ENCODE measurements around the gene CYTH2.

The CYTH2 gene

DNA sequence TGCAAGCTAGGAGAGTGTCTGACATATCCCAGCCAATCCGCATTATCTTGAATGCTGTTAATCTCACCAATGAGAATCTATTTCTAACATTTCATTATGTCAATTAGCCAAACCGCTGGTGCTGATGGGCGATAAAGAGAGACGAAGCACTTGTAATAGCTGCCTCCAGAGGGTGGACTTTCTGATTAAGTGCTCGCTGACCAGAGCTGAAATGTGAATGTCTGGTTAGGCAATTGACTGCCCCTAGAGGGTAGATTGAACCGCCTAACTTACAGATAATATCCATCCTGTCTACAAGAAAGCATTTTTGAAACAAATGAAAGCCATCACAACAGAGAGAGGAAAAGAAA, 23.9 kb upstream of the CYTH2 start:
- peak overlapping the region; percentile 96 for H3K4me3 ChIP-seq (ENCODE audit: low read length)
- peak; percentile 77 for DNase-seq (ENCODE audit: low read depth)
- peak; percentile 73 for TF ChIP-seq CTCF (conservative IDR thresholded peaks at IDR 0.05; ENCODE audit: low read depth, low read length)

DNA sequence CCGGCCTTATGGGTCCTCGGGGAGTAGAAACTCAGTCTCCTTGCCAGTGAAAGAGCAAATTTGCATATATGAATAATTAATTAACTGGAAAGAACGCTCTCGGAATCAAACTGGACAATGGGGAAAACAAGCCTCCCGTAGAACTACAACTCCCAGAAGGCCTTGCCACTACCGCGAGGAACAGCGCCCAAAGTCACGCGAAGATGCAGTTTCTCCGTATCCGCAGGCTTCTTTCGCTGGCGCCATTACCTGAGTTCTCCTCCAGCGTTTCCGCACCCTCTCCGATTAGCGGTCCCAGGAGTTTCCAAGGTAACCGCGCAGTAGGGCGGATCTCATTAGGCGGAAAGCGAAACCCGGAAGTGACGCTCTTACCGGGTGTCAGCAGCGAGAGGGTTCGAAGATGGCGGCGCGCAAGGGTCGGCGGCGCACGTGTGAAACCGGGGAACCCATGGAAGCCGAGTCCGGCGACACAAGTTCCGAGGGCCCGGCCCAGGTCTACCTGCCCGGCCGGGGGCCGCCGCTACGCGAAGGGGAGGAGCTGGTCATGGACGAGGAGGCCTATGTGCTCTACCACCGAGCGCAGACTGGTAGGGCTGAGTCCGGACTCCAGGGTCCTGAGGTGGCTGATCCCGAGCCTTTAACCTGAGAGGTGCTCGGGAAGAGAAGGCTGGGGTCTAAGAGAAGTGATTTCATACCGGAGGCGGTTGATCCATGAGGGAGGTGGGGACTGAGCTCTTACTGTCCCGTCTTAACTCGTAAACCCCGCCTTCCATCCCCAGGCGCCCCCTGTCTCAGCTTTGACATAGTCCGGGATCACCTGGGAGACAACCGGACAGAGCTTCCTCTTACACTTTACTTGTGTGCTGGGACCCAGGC, 23.3 kb upstream of the CYTH2 start, which contains the start of gene GRWD1:
Gene GRWD1, plus strand, starts transcription at position 378 of the 876 bp plus-strand sequence. Its CDS starts 23 bp downstream, at position 401.
- peak; percentile 25 for TF ChIP-seq CTCF (conservative IDR thresholded peaks at IDR 0.05; ENCODE audit: low read depth, low read length)
- peak; percentile 89 for DNase-seq (ENCODE audit: low read depth)
- peak within 1 kb of the TSS; percentile 96 for H3K4me3 ChIP-seq (ENCODE audit: low read length)

DNA sequence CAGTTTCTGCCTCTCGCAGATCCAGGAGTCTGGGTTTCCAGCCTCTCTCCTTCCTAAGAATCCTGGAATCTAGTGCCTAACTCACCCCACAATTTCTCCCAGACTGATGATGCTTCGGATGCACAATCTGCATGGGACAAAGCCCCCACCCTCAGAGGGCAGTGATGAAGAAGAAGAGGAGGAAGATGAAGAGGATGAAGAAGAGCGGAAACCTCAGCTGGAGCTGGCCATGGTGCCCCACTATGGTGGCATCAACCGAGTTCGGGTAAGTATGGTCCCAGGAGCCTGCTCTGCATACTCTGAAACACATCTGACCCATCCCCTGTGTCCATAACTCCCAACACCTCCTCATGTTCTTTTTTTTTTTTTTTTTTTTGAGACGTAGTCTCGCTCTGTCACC, 22.6 kb upstream of the CYTH2 start:
- TF ChIP-seq CTCF (conservative IDR thresholded peaks at IDR 0.05; ENCODE audit: low read depth, low read length): no peak

DNA sequence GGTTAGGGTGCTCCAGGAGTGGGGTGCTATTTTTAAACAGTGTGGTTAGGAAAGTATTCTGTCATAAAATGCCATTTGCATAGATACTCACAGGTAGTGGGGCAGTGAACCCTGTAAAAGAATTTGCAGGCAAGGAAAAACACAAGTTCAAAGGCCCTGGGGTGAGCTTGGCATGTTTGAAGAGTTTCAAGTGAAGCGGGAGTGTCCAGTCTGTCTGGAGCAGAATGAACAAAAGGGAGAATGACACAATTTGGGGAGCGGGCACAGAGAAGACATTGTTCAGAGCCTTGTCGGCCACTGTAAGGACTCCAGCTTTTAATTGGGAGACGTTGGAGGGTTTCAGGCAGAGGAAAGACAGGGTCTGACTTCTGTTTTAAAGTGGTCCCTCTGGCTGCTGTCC, 20.6 kb upstream of the CYTH2 start:
- H3K4me3 ChIP-seq (ENCODE audit: low read length): no peak overlapping the region
- DNase-seq (ENCODE audit: low read depth): no peak
- TF ChIP-seq CTCF (conservative IDR thresholded peaks at IDR 0.05; ENCODE audit: low read depth, low read length): no peak

More for the DNA sequence above, 22.6 kb upstream of the CYTH2 start:
- DNase-seq (ENCODE audit: low read depth): no peak
- peak overlapping the region; percentile 96 for H3K4me3 ChIP-seq (ENCODE audit: low read length)

- no peak overlapping the region for H3K4me3 ChIP-seq (ENCODE audit: low read length)
- TF ChIP-seq CTCF (conservative IDR thresholded peaks at IDR 0.05; ENCODE audit: low read depth, low read length): no peak
- no peak for DNase-seq (ENCODE audit: low read depth)
These were observed 18.7 kb upstream of the CYTH2 start for GRCh38 chr19:48450441-48450840.

DNA sequence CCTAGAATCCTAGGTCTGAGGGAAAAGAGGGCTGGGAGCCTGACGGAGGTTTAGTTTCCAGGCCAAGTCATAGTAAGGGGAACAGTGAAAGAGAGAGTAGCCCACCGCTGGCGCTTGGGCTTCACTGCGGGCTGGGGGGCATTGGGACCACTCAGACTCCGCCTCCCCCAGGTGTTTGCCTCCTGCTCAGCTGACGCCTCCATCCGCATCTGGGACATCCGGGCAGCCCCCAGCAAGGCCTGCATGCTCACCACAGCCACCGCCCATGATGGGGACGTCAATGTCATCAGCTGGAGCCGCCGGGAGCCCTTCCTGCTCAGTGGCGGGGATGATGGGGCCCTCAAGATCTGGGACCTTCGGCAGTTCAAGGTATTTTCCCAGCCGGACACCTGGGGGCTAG, 18.3 kb upstream of the CYTH2 start:
- no peak overlapping the region for H3K4me3 ChIP-seq (ENCODE audit: low read length)
- no peak for TF ChIP-seq CTCF (conservative IDR thresholded peaks at IDR 0.05; ENCODE audit: low read depth, low read length)
- no peak for DNase-seq (ENCODE audit: low read depth)

DNA sequence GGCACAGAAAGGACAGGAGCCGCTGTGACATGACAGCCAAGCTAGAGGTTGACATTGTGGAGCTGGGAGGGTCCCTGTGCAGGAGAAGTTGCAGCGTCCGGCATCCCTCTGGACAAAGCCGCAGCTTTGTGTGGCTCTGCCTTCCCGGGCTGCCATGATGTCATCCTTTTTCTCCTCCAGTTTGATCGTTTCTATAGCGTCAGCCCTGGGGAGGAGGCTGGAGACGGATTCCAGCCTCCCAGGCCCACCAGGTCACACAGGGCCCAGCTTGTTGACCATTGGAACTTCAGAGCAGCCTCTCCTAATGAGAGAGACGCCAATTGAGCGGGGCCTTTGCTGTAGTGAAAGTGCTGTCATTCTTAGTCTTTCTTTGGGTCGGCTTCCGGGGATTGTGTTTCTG, 17.5 kb upstream of the CYTH2 start:
- H3K4me3 ChIP-seq (ENCODE audit: low read length): no peak overlapping the region
- no peak for TF ChIP-seq CTCF (conservative IDR thresholded peaks at IDR 0.05; ENCODE audit: low read depth, low read length)
- DNase-seq (ENCODE audit: low read depth): no peak
